Measurements from ENCODE around the gene ZMYM2.

Gene ZMYM2

GRCh38 chr13:20057963-20058362 lies 99.4 kb downstream of the ZMYM2 start:
- no peak for TF ChIP-seq CTCF (IDR thresholded peaks at IDR 0.05; ENCODE audit: low read length)
- TF ChIP-seq EZH2 (IDR thresholded peaks at IDR 0.05; ENCODE audit: borderline replicate concordance, low read length), result no peak
- H3K36me3 ChIP-seq (ENCODE audit: insufficient read depth, low read length), result peaks cover 82% of the 10 kb centered on the region

GRCh38 chr13:20058476-20058875 lies 99.9 kb downstream of the ZMYM2 start:
- no peak for TF ChIP-seq EZH2 (IDR thresholded peaks at IDR 0.05; ENCODE audit: borderline replicate concordance, low read length)
- no peak for TF ChIP-seq CTCF (IDR thresholded peaks at IDR 0.05; ENCODE audit: low read length)
- Histone ChIP-seq H3K9me3 (ENCODE audit: low read length) (no peaks in the 10 kb centered on the region), H3K79me2 (ENCODE audit: insufficient read depth, low read length) (no peaks in the 10 kb centered on the region), H3K4me3 (ENCODE audit: low read depth, low read length, poor library complexity, severe bottlenecking) (no peak overlapping the region), H3K9me2 (ENCODE audit: low read depth, low read length) (no peaks in the 10 kb centered on the region), H3F3A (ENCODE audit: insufficient read depth, low read length) (no peaks in the 10 kb centered on the region), H4K20me1 (ENCODE audit: insufficient read depth, low read length) (no peaks in the 10 kb centered on the region), H3K4me2 (ENCODE audit: low read length) (no peak overlapping the region), H3K27me3 (ENCODE audit: insufficient read depth, low read length) (no peaks in the 10 kb centered on the region), H3K27ac (ENCODE audit: low read depth, low read length, poor library complexity, severe bottlenecking) (no peak overlapping the region), H3K4me1 (ENCODE audit: insufficient read depth, low read length, severe bottlenecking) (no peaks in the 10 kb centered on the region), H2AFZ (ENCODE audit: low read length) (no peak overlapping the region), H3K36me3 (ENCODE audit: insufficient read depth, low read length) (peaks cover 81% of the 10 kb centered on the region), H3K9ac (ENCODE audit: low read length) (no peak overlapping the region)

More at GRCh38 chr13:20057963-20058362, 99.4 kb downstream of the ZMYM2 start:
- H3K27me3 ChIP-seq (ENCODE audit: insufficient read depth, low read length), result no peaks in the 10 kb centered on the region
- no peaks in the 10 kb centered on the region for H3F3A ChIP-seq (ENCODE audit: insufficient read depth, low read length)
- H3K4me3 ChIP-seq (ENCODE audit: low read depth, low read length, poor library complexity, severe bottlenecking), result no peak overlapping the region
- H3K9me2 ChIP-seq (ENCODE audit: low read depth, low read length), result no peaks in the 10 kb centered on the region
- H3K79me2 ChIP-seq (ENCODE audit: insufficient read depth, low read length), result no peaks in the 10 kb centered on the region
- H2AFZ ChIP-seq (ENCODE audit: low read length), result no peak overlapping the region
- no peak overlapping the region for H3K9ac ChIP-seq (ENCODE audit: low read length)
- no peaks in the 10 kb centered on the region for H3K9me3 ChIP-seq (ENCODE audit: low read length)
- no peaks in the 10 kb centered on the region for H4K20me1 ChIP-seq (ENCODE audit: insufficient read depth, low read length)
- H3K27ac ChIP-seq (ENCODE audit: low read depth, low read length, poor library complexity, severe bottlenecking), result no peak overlapping the region
- no peak overlapping the region for H3K4me2 ChIP-seq (ENCODE audit: low read length)
- H3K4me1 ChIP-seq (ENCODE audit: insufficient read depth, low read length, severe bottlenecking), result no peaks in the 10 kb centered on the region

- Histone ChIP-seq H2AFZ (ENCODE audit: low read length) (no peak overlapping the region), H3K36me3 (ENCODE audit: insufficient read depth, low read length) (peaks cover 83% of the 10 kb centered on the region), H3K27me3 (ENCODE audit: insufficient read depth, low read length) (no peaks in the 10 kb centered on the region), H3K4me1 (ENCODE audit: insufficient read depth, low read length, severe bottlenecking) (no peaks in the 10 kb centered on the region), H3K79me2 (ENCODE audit: insufficient read depth, low read length) (no peaks in the 10 kb centered on the region), H3K4me3 (ENCODE audit: low read depth, low read length, poor library complexity, severe bottlenecking) (no peak overlapping the region), H3K27ac (ENCODE audit: low read depth, low read length, poor library complexity, severe bottlenecking) (no peak overlapping the region), H3K9me2 (ENCODE audit: low read depth, low read length) (no peaks in the 10 kb centered on the region), H3K9me3 (ENCODE audit: low read length) (no peaks in the 10 kb centered on the region), H3K9ac (ENCODE audit: low read length) (no peak overlapping the region), H4K20me1 (ENCODE audit: insufficient read depth, low read length) (no peaks in the 10 kb centered on the region), H3F3A (ENCODE audit: insufficient read depth, low read length) (no peaks in the 10 kb centered on the region), H3K4me2 (ENCODE audit: low read length) (no peak overlapping the region)
- TF ChIP-seq EZH2 (IDR thresholded peaks at IDR 0.05; ENCODE audit: borderline replicate concordance, low read length) (no peak), CTCF (IDR thresholded peaks at IDR 0.05; ENCODE audit: low read length) (no peak)
Measured at GRCh38 chr13:20064128-20064527, 105.6 kb downstream of the ZMYM2 start.

All from OCI-LY1 (cell line).